GM19397 (cell line): ENCODE data around the gene PRPH.
A peak's percentile ranks its signal among the peaks of the same experiment; 100 is the strongest.

ENCODE experiments used
- ATAC-seq: cut with Tn5 transposase; IDR thresholded peaks from one replicate; pipeline ENCODE4 v1.9.1; 2021; ENCODE audit warnings: mild to moderate bottlenecking, moderate library complexity; ENCODE audit not compliant: unreplicated experiment

The PRPH gene

DNA sequence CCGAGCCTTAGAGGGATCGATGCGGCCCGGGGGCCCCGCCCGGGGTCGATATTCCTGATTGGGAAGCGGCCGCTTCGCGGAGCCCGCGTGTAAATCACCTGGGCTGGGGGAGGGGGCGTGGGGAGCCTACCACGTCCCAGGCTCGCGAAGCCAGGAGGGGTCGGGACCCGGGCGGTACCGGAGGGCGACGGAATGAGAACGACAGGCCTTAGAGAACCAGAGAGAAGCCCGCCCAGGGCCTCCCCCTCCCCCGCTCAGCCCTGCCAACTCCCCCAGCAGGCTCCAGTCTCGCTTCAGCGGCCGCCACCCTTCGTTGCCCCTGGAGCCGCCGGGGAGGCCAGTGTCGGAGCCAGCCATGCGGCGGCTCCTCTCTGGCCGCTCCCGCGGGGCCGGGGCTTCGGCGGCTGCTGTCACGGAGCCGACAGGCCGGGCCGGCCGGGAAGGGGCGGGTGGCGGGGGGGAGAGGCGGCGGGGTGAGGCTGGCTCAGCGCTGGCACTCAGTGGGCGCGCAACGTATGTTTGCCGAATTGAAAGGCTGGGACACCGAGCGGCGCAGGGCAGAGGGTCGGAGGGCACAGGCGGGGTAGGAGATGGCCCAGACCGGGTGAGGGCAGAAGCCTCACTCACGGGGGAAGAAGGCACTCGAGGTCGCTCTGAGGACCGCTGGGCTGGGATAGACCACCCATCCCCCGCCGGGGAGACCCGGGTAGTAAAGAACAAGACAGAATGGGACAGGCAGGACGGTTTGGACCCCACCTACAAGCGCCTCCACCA, 50.3 kb downstream of the PRPH start:
- no peak for ATAC-seq

DNA sequence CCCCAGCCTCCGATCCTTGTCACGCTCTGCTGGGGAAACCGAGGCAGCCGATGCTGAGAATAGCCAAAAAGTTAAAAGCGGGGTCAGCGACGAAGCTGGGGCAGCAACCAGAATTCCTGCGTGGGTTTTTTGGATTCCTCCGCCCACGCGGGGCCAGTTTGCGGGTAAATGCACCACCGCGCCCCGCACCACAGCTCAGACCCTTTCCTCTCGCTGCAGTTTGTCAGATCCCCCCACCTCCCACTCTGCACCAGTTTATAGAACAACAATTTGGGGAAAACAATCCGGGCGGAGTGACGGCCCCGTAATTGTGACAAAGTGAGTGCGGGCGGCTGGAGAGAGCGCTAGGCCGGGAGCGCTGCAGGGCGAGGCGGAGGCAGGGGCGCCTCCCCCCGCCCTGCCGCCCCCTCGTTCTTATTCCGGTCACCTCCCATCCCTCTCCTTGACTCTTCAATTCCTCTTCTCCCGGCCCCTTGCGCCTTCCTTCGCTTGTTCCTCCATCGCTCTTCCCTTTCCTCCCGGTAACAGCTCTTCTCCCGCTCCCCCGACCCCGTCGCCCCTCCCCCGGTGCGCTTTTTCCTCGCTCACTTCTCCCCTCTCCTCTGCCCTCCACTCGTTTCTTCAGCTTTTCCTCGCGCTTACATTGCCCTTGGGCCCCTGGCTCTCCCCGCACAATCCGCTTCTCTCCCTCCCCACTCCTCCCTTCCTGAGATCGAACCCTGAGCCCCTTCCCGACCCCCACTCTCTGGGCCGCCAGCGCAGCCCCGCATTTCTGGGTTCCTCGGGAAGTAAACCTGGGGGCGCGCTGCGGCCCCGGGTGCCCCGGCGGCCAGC, 51.1 kb downstream of the PRPH start:
- ATAC-seq, result no peak

DNA sequence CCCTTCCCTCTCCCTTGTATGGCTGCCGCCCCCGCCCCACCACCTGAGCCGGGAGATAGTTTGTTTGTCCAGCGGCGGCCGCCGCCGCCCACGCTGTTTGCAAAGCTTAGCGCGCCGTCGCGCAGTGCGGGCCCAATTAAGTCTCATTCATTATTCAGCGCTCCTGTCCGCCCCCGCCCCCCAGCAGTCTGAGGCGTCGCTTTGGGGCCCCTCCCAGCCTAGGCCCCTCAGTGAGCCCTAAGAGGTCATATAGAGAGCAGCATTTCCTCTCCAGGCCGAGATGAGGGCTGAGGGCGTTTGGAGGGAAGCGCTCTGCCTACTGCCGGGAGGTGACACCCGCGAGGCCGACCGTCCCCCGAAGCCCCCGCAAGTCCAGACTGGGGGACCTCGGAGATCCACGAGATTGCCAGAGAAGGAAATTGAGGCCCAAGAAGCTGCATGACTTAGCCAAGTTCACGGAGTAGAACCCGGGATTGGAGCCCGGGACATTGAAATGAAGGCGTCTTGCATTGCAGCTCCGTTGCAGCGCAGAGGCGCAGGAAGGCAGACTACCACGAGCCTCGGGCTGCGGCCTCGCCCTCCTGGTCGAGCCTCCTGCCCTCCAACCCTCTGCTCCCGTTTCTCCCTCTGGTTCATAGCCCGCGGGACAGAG, 51.8 kb downstream of the PRPH start, which contains the start of gene DNAJC22:
TSS of gene DNAJC22 (plus strand) at position 230 of the 652 bp plus-strand sequence. CDS start 1,985 bp downstream, outside the sequence.
- ATAC-seq, result no peak

DNA sequence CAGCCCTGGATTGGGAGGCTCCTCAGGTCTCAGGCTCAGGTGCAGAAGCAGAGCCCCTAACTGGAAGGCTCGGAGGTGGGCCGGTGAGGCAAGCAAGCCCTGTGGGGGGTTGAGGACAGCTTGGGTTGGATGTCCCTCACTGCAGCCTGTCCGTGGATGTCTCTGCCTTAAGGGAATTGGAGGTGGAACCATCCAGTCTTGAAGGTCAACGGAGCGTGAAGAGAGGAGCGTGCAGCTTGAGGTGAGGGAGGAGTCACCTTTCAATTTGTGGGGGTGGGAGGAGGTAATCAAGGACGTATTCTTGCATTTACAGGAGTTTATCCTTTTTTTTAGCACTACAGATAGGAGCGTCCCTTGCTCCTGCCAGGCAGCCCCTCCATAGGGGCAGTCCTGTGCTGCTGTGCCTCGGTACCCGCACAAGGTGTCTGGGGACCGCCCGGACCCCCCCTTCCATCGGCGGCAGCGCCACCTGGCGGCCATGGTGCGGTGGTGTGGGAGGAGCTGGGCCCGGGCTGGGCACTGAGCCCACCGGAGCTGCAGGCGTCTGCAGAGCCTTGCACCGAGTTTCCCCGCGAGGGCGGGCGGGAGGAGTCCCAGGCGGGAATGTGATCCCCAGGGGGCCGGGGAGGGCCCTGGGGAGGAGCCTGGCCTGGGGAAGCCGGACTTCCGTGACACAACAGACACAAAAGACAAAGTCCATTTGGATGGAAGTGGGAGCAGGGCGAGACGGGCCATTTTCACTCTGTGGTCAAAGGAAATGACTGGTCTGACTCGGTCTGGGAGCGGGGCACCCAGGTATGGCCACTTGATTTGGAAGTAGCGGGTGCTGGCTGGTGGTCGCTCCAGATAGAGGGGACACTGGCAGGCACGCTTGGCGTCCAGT, 52.6 kb downstream of the PRPH start:
- peak; percentile 45 for ATAC-seq
